GM12873 (cell line): ENCODE results near the gene EPHB2.

Experiments used
- CTCF ChIP-seq: IDR thresholded peaks from 2 replicates; pipeline ENCODE4 v1.5.1; 2012; ENCODE audit warnings: low read depth, mild to moderate bottlenecking, moderate library complexity, low read length, control low read depth; ENCODE audit not compliant: insufficient read depth; ENCODE audit errors: missing control alignments

The EPHB2 gene

GRCh38 chr1:22879445-22879844 is 168.8 kb downstream of the EPHB2 start:
- no peak for TF ChIP-seq CTCF

GRCh38 chr1:22880174-22880601 is 169.5 kb downstream of the EPHB2 start:
- no peak for TF ChIP-seq CTCF

- TF ChIP-seq CTCF, result no peak
These were observed 172.8 kb downstream of the EPHB2 start for GRCh38 chr1:22883406-22883805.

- TF ChIP-seq CTCF, result no peak
These were observed 174.3 kb downstream of the EPHB2 start for GRCh38 chr1:22884806-22885530.

- no peak for TF ChIP-seq CTCF
These were observed 175.6 kb downstream of the EPHB2 start for GRCh38 chr1:22886211-22886610.

GRCh38 chr1:22887491-22887890 is 176.9 kb downstream of the EPHB2 start:
- TF ChIP-seq CTCF, result no peak

GRCh38 chr1:22888320-22889075 is 177.9 kb downstream of the EPHB2 start:
- no peak for TF ChIP-seq CTCF
